ENCODE results near the gene C22orf31. TPM values are rescaled to one million over a fixed set of nuclear protein-coding genes. Genes with fewer than 3 reads are reported as not detected.

The C22orf31 gene
- polyA plus RNA-seq, 2 of the 4 experiments (the other 2 are of a cell fraction) = not detected

- POLR2A ChIA-PET = no interaction called here
- TF ChIP-seq ZC3H11A (IDR thresholded peaks at IDR 0.05) (no peak), EHMT2 (IDR thresholded peaks at IDR 0.05; ENCODE audit: low read depth) (no peak), NPAS2 (CRISPR knock-in tag; IDR thresholded peaks at IDR 0.05; ENCODE audit: borderline replicate concordance) (no peak), GATA3 (IDR thresholded peaks at IDR 0.05; ENCODE audit: borderline replicate concordance) (no peak), HES2 (IDR thresholded peaks at IDR 0.05) (no peak), MYC (IDR thresholded peaks at IDR 0.05; ENCODE audit: borderline replicate concordance, low read length) (no peak), RFX5 (IDR thresholded peaks at IDR 0.05) (no peak), NFE2L2 (conservative IDR thresholded peaks at IDR 0.05; ENCODE audit: low read length) (no peak), ESRRA (IDR thresholded peaks at IDR 0.05; ENCODE audit: borderline replicate concordance, low read length) (no peak), MAX (IDR thresholded peaks at IDR 0.05) (no peak), CTCF (IDR thresholded peaks at IDR 0.05) (no peak), ZSCAN20 (CRISPR knock-in tag; IDR thresholded peaks at IDR 0.05) (no peak), RAD21 (conservative IDR thresholded peaks at IDR 0.05 in 1 of 2, IDR thresholded peaks at IDR 0.05 in 1 of 2) (no peak), CBX8 (IDR thresholded peaks at IDR 0.05) (no peak), HDAC2 (IDR thresholded peaks at IDR 0.05) (no peak)
- DNase-seq (ENCODE audit: low read depth in 1 of 2, low spot score in 1 of 2) (peak; percentile 25 to 38), FAIRE-seq (no peak), ATAC-seq (peak in 1 of 2 experiments; percentile 38; a peak in 1 of 6 replicates)
- Histone ChIP-seq H3K4me3 (no peak overlapping the region), H3K27ac (no peak overlapping the region), H3K4me1 (0 out of 3 replicates have a peak, but pooled peaks cover 2% of the 10 kb centered on the region), H3K4me2 (0 out of 3 replicates have a peak overlapping the region, but pooled peaks have one; percentile 7), H3K9me3 (no peaks in the 10 kb centered on the region)
- CTCF ChIA-PET = no interaction called here
- 92% methylated on average over 5 of the region's 5 CpGs for WGBS (ENCODE audit: missing lambda C conversion rate)
Measured at GRCh38 chr22:29108137-29108536, 46.5 kb upstream of the C22orf31 start.

- ChIA-PET CTCF (interaction anchor here (1.5 kb wide), 1 partner anchor 9 kb away, joined by 4 read pairs; no protein-coding TSS in a partner anchor), POLR2A (no interaction called here)
- 57% methylated on average over 4 of the region's 4 CpGs for WGBS (ENCODE audit: missing lambda C conversion rate)
- Histone ChIP-seq H3K9me3 (no peaks in the 10 kb centered on the region), H3K4me2 (no peak overlapping the region), H3K27ac (no peak overlapping the region), H3K4me3 (no peak overlapping the region), H3K4me1 (0 out of 3 replicates have a peak, but pooled peaks cover 2% of the 10 kb centered on the region)
- FAIRE-seq (no peak), ATAC-seq (no peak), DNase-seq (ENCODE audit: low read depth in 1 of 2, low spot score in 1 of 2) (no peak)
- TF ChIP-seq E2F6 (IDR thresholded peaks at IDR 0.05; ENCODE audit: borderline replicate concordance, low read depth) (no peak), RCOR1 (IDR thresholded peaks at IDR 0.05; ENCODE audit: low read depth, low read length) (no peak), MYC (IDR thresholded peaks at IDR 0.05; ENCODE audit: borderline replicate concordance, low read length) (no peak), TFCP2L1 (CRISPR knock-in tag; IDR thresholded peaks at IDR 0.05) (no peak), PBX3 (IDR thresholded peaks at IDR 0.05) (no peak), TP53 (CRISPR knock-in tag; IDR thresholded peaks at IDR 0.05) (no peak), NR3C1 (IDR thresholded peaks at IDR 0.05) (no peak), POLR2A (IDR thresholded peaks at IDR 0.05; ENCODE audit: low read length) (no peak), PHF8 (IDR thresholded peaks at IDR 0.05; ENCODE audit: borderline replicate concordance, low read depth) (no peak), ATOH8 (CRISPR knock-in tag; IDR thresholded peaks at IDR 0.05; ENCODE audit: low read depth) (no peak), USF2 (IDR thresholded peaks at IDR 0.05) (no peak), RARB (CRISPR knock-in tag; IDR thresholded peaks at IDR 0.05) (no peak), ZFP36 (IDR thresholded peaks at IDR 0.05; ENCODE audit: borderline replicate concordance, partially characterized antibody) (no peak), CBX2 (IDR thresholded peaks at IDR 0.05; ENCODE audit: borderline replicate concordance, low read depth) (no peak), REST (IDR thresholded peaks at IDR 0.05) (no peak), CHD2 (IDR thresholded peaks at IDR 0.05; ENCODE audit: low read length, partially characterized antibody) (no peak), MAFK (IDR thresholded peaks at IDR 0.05; ENCODE audit: partially characterized antibody) (no peak)
Measured at GRCh38 chr22:29106839-29107238, 45.2 kb upstream of the C22orf31 start.

All from A549 (cell line).